GM18861 (cell line): ENCODE results near the gene PRDX2.

Source experiments
- ATAC-seq: cut with Tn5 transposase; IDR thresholded peaks from one replicate; pipeline ENCODE4 v1.9.1; 2021; ENCODE audit not compliant: unreplicated experiment

Gene PRDX2

DNA sequence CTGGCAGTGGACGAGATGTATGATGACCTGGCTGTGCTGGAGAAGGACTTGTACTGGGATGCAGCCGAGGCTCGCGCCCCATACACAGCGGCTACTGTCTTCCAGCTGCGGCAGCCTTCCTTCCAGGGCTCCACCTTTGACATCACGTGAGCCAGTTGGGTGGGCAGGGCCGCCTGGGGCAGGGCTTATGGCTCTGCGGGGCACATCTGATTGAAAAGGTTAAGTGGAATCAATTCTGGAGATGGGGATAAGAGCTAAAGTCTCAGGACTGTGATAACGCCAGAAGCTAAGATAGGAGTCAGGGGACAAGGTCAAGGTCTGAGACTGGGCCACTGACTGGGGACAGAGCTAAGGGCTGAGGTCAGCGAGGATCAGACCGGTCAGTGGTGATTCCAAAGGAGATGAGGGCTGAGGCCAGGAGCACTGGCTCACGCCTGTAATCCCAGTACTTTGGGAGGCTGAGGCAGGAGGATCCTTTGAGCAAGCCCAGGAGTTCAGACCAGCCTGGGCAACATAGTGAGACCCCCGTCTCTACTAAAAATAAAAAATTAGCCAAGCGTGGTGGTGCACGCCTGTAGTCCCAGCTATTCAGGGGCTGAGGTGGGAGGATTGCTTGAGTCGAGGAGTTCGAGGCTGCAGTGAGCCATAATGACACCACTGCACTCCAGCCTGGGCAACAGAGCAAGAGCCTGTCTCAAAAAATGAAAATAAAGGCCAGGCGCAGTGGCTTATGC, 45.3 kb downstream of the PRDX2 start:
- no peak for ATAC-seq

DNA sequence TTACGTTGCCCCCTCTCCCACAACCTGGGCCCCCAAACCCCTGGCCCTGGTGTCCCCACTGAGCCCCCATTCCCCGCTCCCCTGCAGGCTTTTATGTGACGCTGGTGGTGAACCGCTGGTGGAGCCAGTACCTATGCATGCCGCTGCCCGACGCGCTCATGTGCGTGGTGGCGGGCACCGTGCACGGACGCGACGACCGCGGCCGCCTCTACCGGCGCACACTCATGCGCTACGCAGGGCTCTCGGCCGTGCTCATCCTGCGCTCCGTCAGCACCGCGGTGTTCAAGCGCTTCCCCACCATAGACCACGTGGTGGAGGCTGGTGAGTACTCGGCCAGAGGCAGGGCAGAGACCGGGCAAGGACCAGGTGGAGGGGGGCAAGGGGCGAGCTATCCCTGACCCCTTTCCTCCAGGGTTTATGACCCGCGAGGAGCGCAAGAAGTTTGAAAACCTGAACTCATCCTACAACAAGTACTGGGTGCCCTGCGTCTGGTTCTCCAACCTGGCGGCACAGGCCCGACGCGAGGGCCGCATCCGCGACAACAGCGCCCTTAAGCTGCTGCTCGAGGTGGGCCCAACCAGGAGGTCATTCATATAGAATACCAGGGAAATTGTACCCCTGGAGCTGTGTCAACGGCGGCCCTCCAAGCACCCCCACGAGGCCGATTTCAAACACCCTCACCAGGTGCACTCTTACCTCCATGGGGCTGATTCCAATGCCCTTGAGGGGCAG, 47.0 kb downstream of the PRDX2 start:
- ATAC-seq, result no peak

DNA sequence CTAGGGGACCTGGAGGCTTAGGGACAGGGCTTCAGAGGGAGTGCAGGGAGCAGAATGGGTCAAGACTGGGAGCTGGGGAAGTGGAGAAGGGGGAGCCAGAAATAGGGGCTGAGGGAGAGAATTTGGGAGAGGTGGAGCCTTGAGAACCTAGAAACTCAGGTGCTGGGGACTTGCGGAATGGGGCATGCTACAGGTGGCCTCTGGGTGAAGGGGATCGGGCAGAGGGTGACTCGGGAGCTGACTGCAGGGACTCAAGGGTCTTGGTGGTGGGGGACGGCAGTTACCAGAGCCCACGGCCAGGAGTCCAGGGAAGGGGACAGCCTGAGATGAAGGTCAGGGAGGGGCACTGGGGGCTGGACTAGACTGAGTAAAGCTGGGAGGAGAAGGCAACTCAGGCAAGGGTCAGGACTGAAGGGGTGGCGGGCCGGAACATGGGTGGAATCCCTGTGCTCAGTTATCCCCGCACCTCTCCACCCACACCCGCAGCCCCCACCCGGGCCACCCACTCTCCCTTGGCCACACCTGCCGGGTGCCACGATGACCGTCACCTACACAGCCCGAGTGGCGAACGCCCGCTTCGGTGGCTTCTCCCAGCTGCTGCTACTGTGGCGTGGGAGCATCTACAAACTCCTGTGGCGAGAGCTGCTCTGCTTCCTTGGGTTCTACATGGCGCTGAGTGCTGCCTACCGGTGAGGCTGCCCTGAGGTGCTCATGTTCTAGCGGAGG, 49.4 kb downstream of the PRDX2 start:
- no peak for ATAC-seq

- ATAC-seq, result no peak
These were observed 50.0 kb downstream of the PRDX2 start, which contains the start of gene BEST2 for GRCh38 chr19:12751635-12752034. BEST2 (plus strand) TSS chr19:12751791; CDS start chr19:12752593, 802 bp downstream.

DNA sequence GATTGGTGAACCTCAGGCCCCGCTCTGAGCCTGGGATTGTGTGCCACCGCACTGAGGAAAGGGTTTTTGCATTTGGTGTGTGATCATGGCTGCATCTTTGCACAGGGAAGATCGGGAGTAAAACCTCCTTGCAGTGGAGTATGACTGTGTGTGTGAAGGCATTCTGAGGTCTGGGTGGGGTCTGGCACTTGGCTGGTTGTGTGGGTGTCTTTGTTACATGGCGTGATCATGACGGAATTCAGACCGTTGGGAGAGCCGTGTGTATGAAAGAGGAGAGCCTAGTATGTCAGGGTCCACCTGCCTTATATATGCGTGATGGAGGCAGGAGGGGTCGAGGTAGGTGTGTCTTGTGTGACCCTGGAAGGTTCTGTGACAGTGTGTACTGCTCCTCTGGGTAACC, 50.7 kb downstream of the PRDX2 start:
- no peak for ATAC-seq

DNA sequence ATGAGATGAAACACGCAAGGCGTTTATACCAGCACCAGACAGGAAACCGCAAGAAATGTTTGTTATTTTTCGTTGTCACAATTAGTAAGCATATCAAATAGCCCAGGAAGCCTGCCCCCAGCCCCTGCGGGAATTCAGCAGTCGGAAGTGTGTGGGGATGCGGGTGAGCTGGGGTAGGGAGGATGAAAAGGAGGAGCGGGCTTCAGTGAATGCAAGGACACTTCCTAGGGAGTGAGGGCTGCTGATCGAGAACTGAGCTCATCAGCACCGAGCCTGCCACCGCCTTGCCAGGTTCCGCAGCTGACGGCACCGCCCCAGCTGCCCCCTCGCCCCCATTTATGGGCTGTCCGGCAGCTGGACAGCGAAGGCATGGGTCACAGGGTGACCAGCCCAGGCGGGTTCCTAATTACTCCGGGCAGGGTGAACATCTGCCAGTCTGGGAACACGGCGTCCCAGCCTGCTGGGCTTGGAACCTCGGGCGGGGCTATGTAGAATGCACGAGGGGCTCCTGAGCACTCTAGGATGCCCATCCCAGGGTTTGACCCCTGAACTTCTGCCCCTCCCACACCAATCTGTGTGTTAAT, 51.6 kb downstream of the PRDX2 start:
- no peak for ATAC-seq

DNA sequence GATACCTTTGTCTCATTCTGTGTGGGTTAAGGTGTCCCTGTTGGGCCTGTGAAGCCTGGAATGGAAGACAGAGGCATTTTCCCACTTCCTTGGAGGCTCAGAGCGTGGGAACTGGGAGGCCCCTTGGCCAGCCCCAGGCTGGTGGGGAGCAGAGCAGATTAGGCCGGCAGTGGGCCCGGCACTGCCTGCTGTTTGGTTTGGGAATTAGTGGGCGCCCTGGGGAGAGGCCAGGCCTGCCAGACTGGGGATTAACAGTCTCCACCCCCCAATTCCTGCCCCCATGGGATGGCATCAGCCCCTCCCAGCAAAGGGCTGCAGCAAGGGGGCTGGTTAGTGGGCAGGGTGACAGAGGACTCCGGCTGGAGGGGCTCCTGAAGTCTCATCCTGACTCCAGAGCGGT, 53.1 kb downstream of the PRDX2 start:
- ATAC-seq, result no peak
